CD4-positive, alpha-beta T cell (primary cell): ENCODE results near the gene AFP. TPM values are rescaled to one million over a fixed set of nuclear protein-coding genes. Genes with fewer than 3 reads are reported as not detected.

Experiments used
- ATAC-seq: fragments of 200-7000 bp; cut with Tn5 transposase; one replicate; pipeline ENCODE4 v1.10.0; 2022; ENCODE audit warnings: mild to moderate bottlenecking; ENCODE audit not compliant: poor library complexity
- CTCF ChIA-PET: fragments of 350-600 bp; sonication (Branson Sonifier 250); formaldehyde crosslinking; loops from one replicate; lab custom pipeline; 2021; ENCODE audit warnings: antibody characterized with exemption, inconsistent platforms; lab: Charles Lee
- POLR2A ChIA-PET: fragments of 350-600 bp; sonication (Branson Sonifier 250); formaldehyde crosslinking; loops from one replicate; lab custom pipeline; 2021; ENCODE audit warnings: antibody characterized with exemption, inconsistent platforms; lab: Charles Lee
- DNase-seq, 14 experiments: peaks; one replicate each; pipeline ENCODE4 v3.0.0-alpha.2; 2013 to 2020; ENCODE audit warnings: mixed read lengths in 2 of 14
- H3K27ac ChIP-seq, 2 donors: one replicate each; pipeline versions ENCODE4 v1.5.1 to v1.7.0; 2013; ENCODE audit warnings: low read length in 2 of 2, low read depth in 1 of 2, mild to moderate bottlenecking in 1 of 2
- H3K27me3 ChIP-seq, 2 experiments: 1 replicate in 1 of 2; 2 replicates in 1 of 2; pipeline versions ENCODE4 v1.6.1 to v1.7.0; 2013; ENCODE audit warnings: low read length in 2 of 2, control low read depth in 1 of 2, mild to moderate bottlenecking in 1 of 2, moderate library complexity in 1 of 2; ENCODE audit not compliant: insufficient read depth in 2 of 2, control insufficient read depth in 1 of 2
- H3K36me3 ChIP-seq: one replicate; pipeline ENCODE4 v1.6.1; 2013; ENCODE audit warnings: low read length, control low read depth; ENCODE audit not compliant: insufficient read depth
- H3K4me1 ChIP-seq: one replicate; pipeline ENCODE4 v1.6.1; 2013; ENCODE audit warnings: low read length, control low read depth; ENCODE audit not compliant: insufficient read depth
- H3K4me3 ChIP-seq: one replicate; pipeline ENCODE4 v1.5.1; 2013; ENCODE audit warnings: mild to moderate bottlenecking, low read length, moderate library complexity
- H3K9me3 ChIP-seq, 2 experiments: 1 replicate in 1 of 2; 2 replicates in 1 of 2; pipeline versions ENCODE4 v1.6.1 to v1.7.0; 2013; ENCODE audit warnings: low read length in 2 of 2, mild to moderate bottlenecking in 2 of 2, control low read depth in 1 of 2, moderate library complexity in 1 of 2; ENCODE audit not compliant: control insufficient read depth in 1 of 2, insufficient read depth in 1 of 2
- H3K27ac Mint-ChIP-seq: one replicate; pipeline ENCODE4 v1.8.0; 2020; ENCODE audit warnings: mixed read lengths
- H3K27me3 Mint-ChIP-seq: one replicate; pipeline ENCODE4 v1.8.0; 2021; ENCODE audit warnings: mixed read lengths
- H3K36me3 Mint-ChIP-seq: one replicate; pipeline ENCODE4 v1.8.0; 2021; ENCODE audit warnings: low read depth, mixed read lengths
- H3K4me1 Mint-ChIP-seq: one replicate; pipeline ENCODE4 v1.8.0; 2021; ENCODE audit warnings: low read depth, mixed read lengths
- H3K4me3 Mint-ChIP-seq: one replicate; pipeline ENCODE4 v1.8.0; 2020; ENCODE audit warnings: mild to moderate bottlenecking, mixed read lengths
- H3K9me3 Mint-ChIP-seq: one replicate; pipeline ENCODE4 v1.8.0; 2020; ENCODE audit warnings: mixed read lengths
- CTCF ChIP-seq: fragments of 200-600 bp; IDR thresholded peaks from one replicate; pipeline ENCODE4 v1.8.0; 2022; ENCODE audit warnings: antibody characterized with exemption, mild to moderate bottlenecking
- intact Hi-C, 2 experiments: fragments of 100-400 bp; cut with DNase I in 1 of 2; cut with micrococcal nuclease in 1 of 2; formaldehyde crosslinking; loops; one replicate each; pipeline versions ENCODE4 v1.15.1 to v1.9.0; 2023 to 2025; cut with DNase I, micrococcal nuclease
- total RNA-seq, 174 experiments: library from RNA in 2 of 174; stranded (reverse) in 2 of 174; gene quantifications; one replicate each; pipeline ENCODE4 v1.2.3 and lab custom pipeline; 2021 to 2026

Gene AFP
- total RNA-seq, 2 experiments from 2014 or later, result not detected

GRCh38 chr4:73458184-73459047, 22.4 kb downstream of the AFP start:
- no peak overlapping the region for H3K4me3 Mint-ChIP-seq
- Histone ChIP-seq H3K9me3 (no peaks in the 10 kb centered on the region), H3K4me1 (no peaks in the 10 kb centered on the region), H3K27ac (no peak overlapping the region), H3K4me3 (no peak overlapping the region), H3K27me3 (no peaks in the 10 kb centered on the region), H3K36me3 (no peaks in the 10 kb centered on the region)
- H3K4me1 Mint-ChIP-seq, result no peaks in the 10 kb centered on the region
- DNase-seq (no peak), ATAC-seq (no peak)
- H3K27me3 Mint-ChIP-seq, result peaks cover 23% of the 10 kb centered on the region
- CTCF ChIA-PET, result no interaction called here
- TF ChIP-seq CTCF, result no peak
- intact Hi-C loops, result no loop called here
- no peaks in the 10 kb centered on the region for H3K9me3 Mint-ChIP-seq
- H3K36me3 Mint-ChIP-seq, result no peaks in the 10 kb centered on the region
- POLR2A ChIA-PET, result no interaction called here
- no peak overlapping the region for H3K27ac Mint-ChIP-seq

GRCh38 chr4:73459048-73459421, 23.0 kb downstream of the AFP start:
- no peak overlapping the region for H3K27ac ChIP-seq
- ChIA-PET CTCF (no interaction called here), POLR2A (no interaction called here)
- Mint-ChIP-seq H3K27ac (no peak overlapping the region), H3K27me3 (peaks cover 22% of the 10 kb centered on the region), H3K4me1 (no peaks in the 10 kb centered on the region), H3K4me3 (no peak overlapping the region), H3K36me3 (no peaks in the 10 kb centered on the region), H3K9me3 (no peaks in the 10 kb centered on the region)
- H3K4me1 ChIP-seq, result no peaks in the 10 kb centered on the region
- no peak for DNase-seq
- H3K36me3 ChIP-seq, result no peaks in the 10 kb centered on the region
- H3K27me3 ChIP-seq, result no peaks in the 10 kb centered on the region
- intact Hi-C loops, result no loop called here
- TF ChIP-seq CTCF, result no peak
- H3K4me3 ChIP-seq, result no peak overlapping the region
- no peak for ATAC-seq
- no peaks in the 10 kb centered on the region for H3K9me3 ChIP-seq

GRCh38 chr4:73460913-73461522, 25.0 kb downstream of the AFP start:
- H3K4me3 ChIP-seq, result no peak overlapping the region
- intact Hi-C loops, result no loop called here
- ChIA-PET POLR2A (no interaction called here), CTCF (no interaction called here)
- no peaks in the 10 kb centered on the region for H3K36me3 ChIP-seq
- no peak overlapping the region for H3K27ac Mint-ChIP-seq
- no peaks in the 10 kb centered on the region for H3K4me1 ChIP-seq
- H3K4me1 Mint-ChIP-seq, result no peaks in the 10 kb centered on the region
- H3K27ac ChIP-seq, result no peak overlapping the region
- ATAC-seq (no peak), DNase-seq (no peak)
- H3K27me3 ChIP-seq, result no peaks in the 10 kb centered on the region
- no peaks in the 10 kb centered on the region for H3K36me3 Mint-ChIP-seq
- no peak overlapping the region for H3K4me3 Mint-ChIP-seq
- peaks cover 22% of the 10 kb centered on the region for H3K27me3 Mint-ChIP-seq
- no peak for TF ChIP-seq CTCF
- no peaks in the 10 kb centered on the region for H3K9me3 Mint-ChIP-seq
- H3K9me3 ChIP-seq, result no peaks in the 10 kb centered on the region
